Hepatocyte (in vitro differentiated cells): Measurements from ENCODE around the gene SLC44A1.

Experiments used
- EZH2phosphoT487 ChIP-seq: fragments of 200-600 bp; sonication (generic); IDR thresholded peaks from one replicate; pipeline ENCODE4 v1.6.1; 2018; ENCODE audit warnings: antibody characterized with exemption, mild to moderate bottlenecking, low read depth, moderate library complexity; ENCODE audit not compliant: unreplicated experiment, severe bottlenecking
- TF ChIP-seq, protein P1 (sequence below): fragments of 200-600 bp; sonication (generic); IDR thresholded peaks from 2 replicates; pipeline ENCODE4 v1.5.1; 2016; ENCODE audit warnings: antibody characterized with exemption, mild to moderate bottlenecking; ENCODE audit not compliant: poor library complexity

DNA sequence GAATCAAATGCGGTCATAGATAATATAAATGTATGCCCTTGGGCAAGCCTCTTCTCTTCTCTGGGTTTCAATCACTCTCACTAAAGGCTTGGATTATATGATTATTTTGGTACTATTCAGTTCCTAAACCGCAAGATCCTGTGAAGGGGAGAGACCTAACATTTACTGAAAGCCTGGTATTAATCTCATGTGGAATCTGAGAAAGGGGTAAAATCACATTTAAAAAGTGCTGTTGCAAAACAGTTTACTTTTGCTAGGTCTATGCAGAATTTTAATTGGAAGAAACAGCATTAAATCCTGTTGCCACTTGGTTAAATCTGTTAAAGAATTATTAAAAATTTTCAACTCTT lies 50.7 kb downstream of the SLC44A1 start:
- TF ChIP-seq, protein P1, sequence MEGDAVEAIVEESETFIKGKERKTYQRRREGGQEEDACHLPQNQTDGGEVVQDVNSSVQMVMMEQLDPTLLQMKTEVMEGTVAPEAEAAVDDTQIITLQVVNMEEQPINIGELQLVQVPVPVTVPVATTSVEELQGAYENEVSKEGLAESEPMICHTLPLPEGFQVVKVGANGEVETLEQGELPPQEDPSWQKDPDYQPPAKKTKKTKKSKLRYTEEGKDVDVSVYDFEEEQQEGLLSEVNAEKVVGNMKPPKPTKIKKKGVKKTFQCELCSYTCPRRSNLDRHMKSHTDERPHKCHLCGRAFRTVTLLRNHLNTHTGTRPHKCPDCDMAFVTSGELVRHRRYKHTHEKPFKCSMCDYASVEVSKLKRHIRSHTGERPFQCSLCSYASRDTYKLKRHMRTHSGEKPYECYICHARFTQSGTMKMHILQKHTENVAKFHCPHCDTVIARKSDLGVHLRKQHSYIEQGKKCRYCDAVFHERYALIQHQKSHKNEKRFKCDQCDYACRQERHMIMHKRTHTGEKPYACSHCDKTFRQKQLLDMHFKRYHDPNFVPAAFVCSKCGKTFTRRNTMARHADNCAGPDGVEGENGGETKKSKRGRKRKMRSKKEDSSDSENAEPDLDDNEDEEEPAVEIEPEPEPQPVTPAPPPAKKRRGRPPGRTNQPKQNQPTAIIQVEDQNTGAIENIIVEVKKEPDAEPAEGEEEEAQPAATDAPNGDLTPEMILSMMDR: no peak
- no peak for TF ChIP-seq EZH2phosphoT487
